OCI-LY3 (cell line): ENCODE results near the gene PCNX2.

ENCODE experiments used
- H2AFZ ChIP-seq: fragments of 200-600, 300-600 bp; shearing (Covaris generic); 2 replicates; pipeline ENCODE4 v1.6.0; 2014; ENCODE audit warnings: antibody characterized with exemption, low read depth, low read length
- H3K27ac ChIP-seq: fragments of 200-600, 300-600 bp; sonication (generic); 2 replicates; pipeline ENCODE4 v1.5.1; 2014; ENCODE audit warnings: mild to moderate bottlenecking, low read length, moderate library complexity, mixed read lengths
- H3K27me3 ChIP-seq: fragments of 200-600, 300-600 bp; sonication (generic); 2 replicates; pipeline ENCODE4 v1.6.1; 2014; ENCODE audit warnings: low read depth, low read length, mixed read lengths
- H3K36me3 ChIP-seq: fragments of 200-600, 300-600 bp; sonication (generic); replicated peaks from 2 replicates; pipeline ENCODE3; 2014; ENCODE audit warnings: low read depth, low read length, mixed read lengths
- H3K4me1 ChIP-seq: fragments of 300-600, 200-600 bp; sonication (generic); 2 replicates; pipeline ENCODE4 v1.6.1; 2014; ENCODE audit warnings: low read length, mixed read lengths
- H3K4me2 ChIP-seq: fragments of 200-600, 300-600 bp; sonication (generic); 2 replicates; pipeline ENCODE4 v1.6.1; 2014; ENCODE audit warnings: low read length, mixed read lengths
- H3K4me3 ChIP-seq: fragments of 300-600, 200-600 bp; sonication (generic); 2 replicates; pipeline ENCODE4 v1.5.1; 2014; ENCODE audit warnings: antibody characterized with exemption, mild to moderate bottlenecking, low read length, moderate library complexity
- H3K79me2 ChIP-seq: fragments of 300-600, 200-600 bp; shearing (Covaris generic); 2 replicates; pipeline ENCODE4 v1.6.1; 2014; ENCODE audit warnings: mild to moderate bottlenecking, low read length, mixed read lengths
- H3K9ac ChIP-seq: fragments of 300-600, 200-600 bp; shearing (Covaris generic); 2 replicates; pipeline ENCODE4 v1.6.0; 2014; ENCODE audit warnings: mild to moderate bottlenecking, low read length, moderate library complexity
- H3K9me3 ChIP-seq: fragments of 200-600, 300-600 bp; shearing (Covaris generic); 2 replicates; pipeline ENCODE4 v1.6.1; 2014; ENCODE audit warnings: low read length, mixed read lengths; ENCODE audit not compliant: insufficient read depth
- H4K20me1 ChIP-seq: fragments of 200-600, 300-600 bp; sonication (generic); 2 replicates; pipeline ENCODE4 v1.6.1; 2016; ENCODE audit warnings: low read length, mixed read lengths; ENCODE audit not compliant: insufficient read depth
- EZH2phosphoT487 ChIP-seq: fragments of 200-600 bp; shearing (Covaris generic); IDR thresholded peaks from 2 replicates; pipeline ENCODE4 v1.6.1; 2018; ENCODE audit warnings: antibody characterized with exemption, mixed run types, low read depth
- TF ChIP-seq, protein P1 (sequence below): fragments of 200-600, 300-600 bp; sonication (generic); IDR thresholded peaks from 2 replicates; pipeline ENCODE4 v1.5.1; 2014; ENCODE audit warnings: antibody characterized with exemption, low read length, low read depth

The PCNX2 gene

DNA sequence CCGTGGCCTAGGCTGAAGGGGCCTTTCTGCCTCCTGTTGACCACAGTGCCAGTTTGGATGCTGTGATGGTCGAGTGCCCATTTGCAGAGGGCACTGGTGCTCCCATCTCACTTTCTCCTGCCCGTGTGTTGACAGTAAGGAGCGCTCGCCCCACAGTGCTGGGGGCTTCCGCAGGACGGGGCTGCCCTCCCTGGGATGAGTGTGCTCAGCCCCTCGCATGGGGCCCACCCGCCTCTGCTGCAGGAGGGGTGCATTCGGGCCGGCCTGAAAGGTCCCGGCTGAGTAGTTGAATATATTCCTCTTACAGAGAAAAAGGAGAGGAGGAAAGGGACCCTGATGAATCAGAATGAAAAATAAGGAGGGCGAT, 307.8 kb downstream of the PCNX2 start:
- no peak overlapping the region for H3K9ac ChIP-seq
- H3K9me3 ChIP-seq, result no peaks in the 10 kb centered on the region
- TF ChIP-seq EZH2phosphoT487, result no peak
- TF ChIP-seq, protein P1, sequence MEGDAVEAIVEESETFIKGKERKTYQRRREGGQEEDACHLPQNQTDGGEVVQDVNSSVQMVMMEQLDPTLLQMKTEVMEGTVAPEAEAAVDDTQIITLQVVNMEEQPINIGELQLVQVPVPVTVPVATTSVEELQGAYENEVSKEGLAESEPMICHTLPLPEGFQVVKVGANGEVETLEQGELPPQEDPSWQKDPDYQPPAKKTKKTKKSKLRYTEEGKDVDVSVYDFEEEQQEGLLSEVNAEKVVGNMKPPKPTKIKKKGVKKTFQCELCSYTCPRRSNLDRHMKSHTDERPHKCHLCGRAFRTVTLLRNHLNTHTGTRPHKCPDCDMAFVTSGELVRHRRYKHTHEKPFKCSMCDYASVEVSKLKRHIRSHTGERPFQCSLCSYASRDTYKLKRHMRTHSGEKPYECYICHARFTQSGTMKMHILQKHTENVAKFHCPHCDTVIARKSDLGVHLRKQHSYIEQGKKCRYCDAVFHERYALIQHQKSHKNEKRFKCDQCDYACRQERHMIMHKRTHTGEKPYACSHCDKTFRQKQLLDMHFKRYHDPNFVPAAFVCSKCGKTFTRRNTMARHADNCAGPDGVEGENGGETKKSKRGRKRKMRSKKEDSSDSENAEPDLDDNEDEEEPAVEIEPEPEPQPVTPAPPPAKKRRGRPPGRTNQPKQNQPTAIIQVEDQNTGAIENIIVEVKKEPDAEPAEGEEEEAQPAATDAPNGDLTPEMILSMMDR, result no peak
- H3K79me2 ChIP-seq, result no peaks in the 10 kb centered on the region
- H3K4me3 ChIP-seq, result no peak overlapping the region
- H2AFZ ChIP-seq, result no peak overlapping the region
- H3K27me3 ChIP-seq, result no peaks in the 10 kb centered on the region
- no peaks in the 10 kb centered on the region for H3K36me3 ChIP-seq
- no peak overlapping the region for H3K4me2 ChIP-seq
- no peaks in the 10 kb centered on the region for H3K4me1 ChIP-seq
- H3K27ac ChIP-seq, result no peak overlapping the region
- no peaks in the 10 kb centered on the region for H4K20me1 ChIP-seq

DNA sequence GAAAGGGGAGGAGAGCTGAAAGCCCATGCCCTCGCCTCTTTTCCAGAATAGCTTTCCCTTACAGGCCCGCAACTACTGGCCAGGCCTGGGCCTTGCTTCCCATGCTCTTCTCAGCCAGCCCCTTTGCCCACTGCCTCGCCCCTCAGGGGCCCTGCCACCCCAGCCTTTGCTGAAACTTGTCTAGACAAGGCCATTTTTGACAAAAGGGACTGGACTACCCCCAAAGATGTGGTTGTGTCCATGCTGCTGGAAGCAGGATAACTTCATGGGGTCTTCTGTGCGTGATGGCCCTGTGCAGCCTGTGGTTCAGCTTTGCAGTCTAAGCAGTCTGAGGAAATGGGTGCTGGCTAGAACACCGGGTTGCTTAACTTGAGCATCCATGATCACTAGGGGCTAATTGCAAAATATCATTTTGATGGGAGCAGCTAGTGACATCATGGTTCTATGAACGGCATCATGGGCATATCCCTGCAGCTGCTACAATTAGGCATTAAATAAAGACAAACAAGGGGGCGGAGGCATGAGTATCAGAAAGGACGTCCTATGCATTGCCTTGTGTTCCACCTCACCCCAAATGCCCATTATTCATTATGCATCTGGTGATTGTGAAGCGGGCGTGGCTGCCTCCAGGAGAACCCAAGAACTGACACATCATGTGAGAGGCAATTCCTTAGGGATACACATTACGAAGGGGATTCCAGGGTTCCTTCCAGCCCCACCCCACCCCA, 308.3 kb downstream of the PCNX2 start:
- TF ChIP-seq, protein P1, result no peak
- TF ChIP-seq EZH2phosphoT487, result no peak
- no peak overlapping the region for H3K27ac ChIP-seq

DNA sequence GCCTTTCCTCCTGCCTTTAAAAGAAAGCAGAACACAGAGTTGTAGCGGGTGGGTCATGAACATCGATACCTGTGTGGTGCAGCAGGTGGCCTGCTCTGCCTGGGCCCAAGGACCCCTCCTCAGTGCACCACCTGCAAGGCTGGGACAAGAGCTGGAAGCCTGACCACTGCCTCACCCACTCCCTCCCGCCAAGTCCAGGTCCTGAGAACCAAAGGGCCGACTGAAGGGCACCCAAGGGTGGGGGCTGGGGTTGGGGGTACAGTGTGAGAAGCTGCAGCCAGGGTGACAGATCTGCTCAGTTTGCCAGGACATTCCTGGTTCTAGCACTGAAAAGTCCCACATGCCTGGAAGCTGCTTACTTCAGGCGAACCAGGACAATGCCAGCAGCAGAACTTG, 309.0 kb downstream of the PCNX2 start:
- Histone ChIP-seq H4K20me1 (no peaks in the 10 kb centered on the region), H3K36me3 (no peaks in the 10 kb centered on the region), H3K9ac (no peak overlapping the region), H3K27ac (no peak overlapping the region), H3K9me3 (no peaks in the 10 kb centered on the region), H3K4me1 (no peaks in the 10 kb centered on the region), H3K4me3 (no peak overlapping the region), H2AFZ (no peak overlapping the region), H3K27me3 (no peaks in the 10 kb centered on the region), H3K79me2 (no peaks in the 10 kb centered on the region), H3K4me2 (no peak overlapping the region)
- TF ChIP-seq, protein P1, result no peak
- TF ChIP-seq EZH2phosphoT487, result no peak

More for the DNA sequence above, 308.3 kb downstream of the PCNX2 start:
- Histone ChIP-seq H3K9me3 (no peaks in the 10 kb centered on the region), H3K4me2 (no peak overlapping the region), H3K4me1 (no peaks in the 10 kb centered on the region), H3K79me2 (no peaks in the 10 kb centered on the region), H3K36me3 (no peaks in the 10 kb centered on the region), H3K4me3 (no peak overlapping the region), H3K9ac (no peak overlapping the region), H2AFZ (no peak overlapping the region), H3K27me3 (no peaks in the 10 kb centered on the region), H4K20me1 (no peaks in the 10 kb centered on the region)

GRCh38 chr1:232985882-232986526, 309.5 kb downstream of the PCNX2 start:
- Histone ChIP-seq H3K27me3 (no peaks in the 10 kb centered on the region), H3K27ac (no peak overlapping the region), H3K36me3 (peaks cover 3% of the 10 kb centered on the region), H4K20me1 (no peaks in the 10 kb centered on the region), H3K79me2 (no peaks in the 10 kb centered on the region), H2AFZ (no peak overlapping the region), H3K4me2 (no peak overlapping the region), H3K4me1 (no peaks in the 10 kb centered on the region), H3K4me3 (no peak overlapping the region), H3K9me3 (no peaks in the 10 kb centered on the region), H3K9ac (no peak overlapping the region)
- no peak for TF ChIP-seq EZH2phosphoT487
- TF ChIP-seq, protein P1, result no peak
